ENCODE measurements around the gene RCE1.
A peak's percentile ranks its signal among the peaks of the same experiment; 100 is the strongest.

Gene RCE1

GRCh38 chr11:66845143-66845875 is 2.1 kb downstream of the RCE1 start:
- no peak for DNase-seq (ENCODE audit: low read depth)
- TF ChIP-seq CTCF (IDR thresholded peaks at IDR 0.05; ENCODE audit: insufficient read depth, low read depth, low read length, missing control alignments), result no peak
- no peak overlapping the region for H3K4me3 ChIP-seq (ENCODE audit: low read length)

GRCh38 chr11:66845876-66846212 is 2.6 kb downstream of the RCE1 start:
- no peak for TF ChIP-seq CTCF (IDR thresholded peaks at IDR 0.05; ENCODE audit: insufficient read depth, low read depth, low read length, missing control alignments)
- no peak overlapping the region for H3K4me3 ChIP-seq (ENCODE audit: low read length)
- no peak for DNase-seq (ENCODE audit: low read depth)

- TF ChIP-seq CTCF (IDR thresholded peaks at IDR 0.05; ENCODE audit: insufficient read depth, low read depth, low read length, missing control alignments), result no peak
- no peak overlapping the region for H3K4me3 ChIP-seq (ENCODE audit: low read length)
- DNase-seq (ENCODE audit: low read depth), result peak; percentile 37
Observed at GRCh38 chr11:66846671-66847091, 3.4 kb downstream of the RCE1 start.

- no peak for DNase-seq (ENCODE audit: low read depth)
- no peak for TF ChIP-seq CTCF (IDR thresholded peaks at IDR 0.05; ENCODE audit: insufficient read depth, low read depth, low read length, missing control alignments)
Observed at GRCh38 chr11:66847461-66848232, 4.4 kb downstream of the RCE1 start.

GRCh38 chr11:66848671-66849500 is 5.6 kb downstream of the RCE1 start:
- no peak overlapping the region for H3K4me3 ChIP-seq (ENCODE audit: low read length)
- TF ChIP-seq CTCF (IDR thresholded peaks at IDR 0.05; ENCODE audit: insufficient read depth, low read depth, low read length, missing control alignments), result no peak
- DNase-seq (ENCODE audit: low read depth), result no peak

More at GRCh38 chr11:66847461-66848232, 4.4 kb downstream of the RCE1 start:
- H3K4me3 ChIP-seq (ENCODE audit: low read length), result no peak overlapping the region

GRCh38 chr11:66849501-66850234 is 6.4 kb downstream of the RCE1 start:
- no peak overlapping the region for H3K4me3 ChIP-seq (ENCODE audit: low read length)
- DNase-seq (ENCODE audit: low read depth), result no peak
- no peak for TF ChIP-seq CTCF (IDR thresholded peaks at IDR 0.05; ENCODE audit: insufficient read depth, low read depth, low read length, missing control alignments)

All from epithelial cell of esophagus (primary cell).